Stimulated activated CD8-positive, alpha-beta memory T cell treated with anti-CD3 and anti-CD28 coated beads, Interleukin-2, amount 100 ng/mL, for 48 hours (primary cell): ENCODE measurements around the gene AKR1B1.

Source experiments
- DNase-seq, 2 donors: peaks; one replicate each; pipeline ENCODE4 v3.0.0-alpha.2; 2020; ENCODE audit warnings: low read depth in 2 of 2

Gene AKR1B1

DNA sequence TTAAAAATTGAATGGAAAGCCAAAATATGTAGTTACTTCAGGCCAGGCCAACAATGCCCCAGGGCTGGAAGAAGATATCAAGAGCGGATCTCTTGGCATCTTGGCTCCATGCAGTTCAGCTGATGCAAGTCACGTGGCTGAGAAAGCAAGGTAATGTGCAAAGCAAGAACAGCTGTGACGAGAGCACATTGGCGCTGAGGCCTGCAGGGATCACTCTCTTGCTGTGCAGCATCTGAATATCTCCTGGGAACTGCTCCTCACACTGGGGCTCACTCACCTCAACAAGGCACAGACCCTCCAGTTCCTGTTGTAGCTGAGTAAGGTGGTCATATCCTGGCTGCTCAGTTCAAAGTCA is 14.0 kb downstream of the AKR1B1 start:
- DNase-seq, result no peak

DNA sequence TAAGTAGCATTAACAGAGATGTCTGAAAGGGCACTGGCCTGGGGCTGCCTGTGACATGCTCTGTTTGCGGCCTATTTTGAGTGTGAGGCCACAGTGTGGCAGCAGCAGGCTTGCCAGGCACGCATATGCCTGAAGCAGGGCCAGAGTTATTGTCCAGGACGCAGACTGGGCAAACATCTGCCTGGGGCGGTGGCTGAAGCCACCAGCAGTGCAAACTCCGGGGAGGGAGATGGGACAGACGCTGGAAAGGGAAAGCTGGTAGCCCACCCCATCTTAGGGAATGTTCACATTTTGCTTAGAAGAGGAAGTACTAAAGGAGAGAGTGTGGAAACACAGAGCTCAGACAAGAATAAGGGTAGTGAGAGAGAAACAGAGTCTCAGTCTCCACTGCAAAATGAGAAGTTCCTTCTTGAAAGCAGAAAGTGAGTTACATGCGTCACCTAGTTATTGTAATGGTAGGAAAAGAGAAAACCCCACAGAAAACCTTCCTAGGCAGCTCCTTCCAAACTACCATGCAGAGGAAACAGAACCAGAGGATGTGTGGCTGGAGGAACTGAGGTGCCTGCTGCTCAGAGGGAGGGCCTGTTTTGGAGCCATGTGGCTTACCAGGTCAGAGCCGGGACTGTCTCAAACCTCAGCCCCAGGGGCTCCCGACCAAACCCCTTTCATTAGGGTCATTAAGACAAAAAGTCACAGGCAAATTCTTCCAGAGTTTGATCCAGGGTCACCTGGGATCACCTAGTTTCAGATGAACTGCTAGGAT is 14.5 kb downstream of the AKR1B1 start:
- DNase-seq, result no peak

DNA sequence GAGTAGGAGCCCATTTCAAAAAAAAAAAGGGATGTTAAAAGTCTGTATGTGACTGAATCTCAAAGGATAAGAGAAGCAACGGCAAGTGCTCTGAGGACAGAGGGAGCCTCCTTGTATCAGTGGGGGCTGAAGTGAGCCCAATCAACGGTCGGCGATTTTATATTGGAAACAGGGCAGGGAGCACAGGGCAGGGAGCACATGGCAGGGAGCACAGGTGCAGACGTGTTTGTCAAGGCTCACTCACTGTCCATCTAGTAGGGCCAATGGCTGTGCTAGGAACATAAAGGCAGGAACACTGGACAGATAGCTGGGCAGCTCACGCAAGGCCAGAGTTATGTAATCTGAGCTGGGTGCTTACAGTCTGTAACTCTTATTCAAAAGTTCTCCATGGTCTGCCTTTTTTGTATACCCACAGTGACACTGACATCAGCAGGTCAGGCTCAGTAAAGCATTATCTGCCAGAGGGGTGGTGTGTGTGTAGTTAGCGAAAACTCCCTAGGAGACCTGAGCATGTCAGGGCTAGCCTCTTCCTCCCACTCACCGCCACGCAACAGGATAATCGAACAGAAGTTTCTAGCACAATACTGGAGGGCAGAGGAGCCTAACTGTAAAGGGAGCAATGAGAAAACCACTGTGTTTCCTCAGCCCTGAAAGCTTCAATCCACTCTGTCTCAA is 15.4 kb downstream of the AKR1B1 start:
- no peak for DNase-seq

DNA sequence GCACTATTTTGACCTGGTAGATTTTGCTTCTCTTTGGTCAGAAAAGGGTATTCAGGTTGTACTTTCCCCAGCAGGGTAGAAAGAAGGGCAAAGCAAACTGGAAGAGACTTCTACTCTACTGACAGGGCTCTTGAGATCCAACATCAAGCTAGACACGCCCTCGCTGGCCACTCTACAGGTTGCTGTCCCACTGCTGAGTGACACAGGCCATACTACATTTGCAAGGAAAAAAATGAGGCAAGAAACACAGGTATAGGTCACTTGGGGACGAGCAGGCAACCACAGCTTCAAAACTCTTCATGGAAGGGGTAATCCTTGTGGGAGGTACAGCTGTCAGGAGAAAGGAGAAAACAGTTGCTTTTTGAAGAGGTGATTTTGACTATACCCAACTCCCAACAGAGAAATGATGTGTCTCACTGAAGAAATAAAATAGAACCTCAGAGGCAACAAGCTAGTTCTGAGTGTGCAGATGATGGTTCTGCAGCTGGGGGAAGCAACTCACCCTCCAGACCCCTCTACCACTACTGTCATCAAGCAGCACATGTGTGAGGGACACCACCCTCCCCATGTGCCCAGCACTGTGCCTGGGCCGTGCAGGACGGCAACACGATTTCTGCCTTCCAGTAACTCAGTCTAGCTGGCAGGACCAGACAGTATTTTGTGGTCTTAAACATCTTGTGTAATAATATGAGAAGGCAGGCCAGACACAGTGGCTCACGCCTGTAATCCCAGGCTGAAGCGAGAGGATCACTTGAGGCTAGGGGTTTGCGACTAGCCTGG is 16.3 kb downstream of the AKR1B1 start:
- no peak for DNase-seq

DNA sequence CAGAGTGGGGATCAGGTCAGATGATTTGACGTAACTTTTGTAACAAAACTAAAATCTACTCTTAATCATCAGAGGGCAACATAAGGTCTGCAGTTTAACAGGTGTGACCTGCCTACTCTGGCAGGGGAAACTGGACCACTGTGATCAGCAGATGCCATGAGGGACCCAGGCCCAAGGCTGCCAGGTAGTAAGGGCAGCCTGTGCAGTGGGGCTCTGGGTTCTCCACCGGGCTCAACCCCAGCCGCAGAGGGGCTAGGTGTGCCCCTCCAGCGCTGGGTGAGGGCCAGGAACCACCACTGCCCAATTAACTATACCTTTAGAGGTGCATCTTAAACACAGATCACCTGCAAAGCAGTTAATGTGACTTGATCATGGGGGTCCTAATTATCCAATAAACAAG is 17.6 kb downstream of the AKR1B1 start:
- no peak for DNase-seq

DNA sequence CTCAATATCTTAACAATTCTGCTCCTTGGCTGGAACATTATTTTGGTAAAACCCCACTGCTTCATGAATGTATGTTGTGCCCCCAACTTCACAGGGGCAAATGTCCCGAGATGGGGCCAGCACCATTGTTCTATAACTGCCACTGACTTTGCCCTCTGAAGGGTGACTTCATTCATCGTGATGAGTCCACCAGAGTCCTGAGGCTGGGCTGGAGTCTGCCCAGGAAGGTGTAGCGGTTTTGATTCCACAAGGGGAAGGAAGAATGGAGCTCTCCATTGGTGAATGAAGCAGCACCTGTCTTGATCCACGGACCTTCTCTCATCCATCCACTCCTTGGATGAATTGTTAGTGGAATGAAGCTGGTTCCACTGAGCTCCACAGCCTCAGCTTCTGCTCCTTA is 18.4 kb downstream of the AKR1B1 start:
- DNase-seq, result no peak

DNA sequence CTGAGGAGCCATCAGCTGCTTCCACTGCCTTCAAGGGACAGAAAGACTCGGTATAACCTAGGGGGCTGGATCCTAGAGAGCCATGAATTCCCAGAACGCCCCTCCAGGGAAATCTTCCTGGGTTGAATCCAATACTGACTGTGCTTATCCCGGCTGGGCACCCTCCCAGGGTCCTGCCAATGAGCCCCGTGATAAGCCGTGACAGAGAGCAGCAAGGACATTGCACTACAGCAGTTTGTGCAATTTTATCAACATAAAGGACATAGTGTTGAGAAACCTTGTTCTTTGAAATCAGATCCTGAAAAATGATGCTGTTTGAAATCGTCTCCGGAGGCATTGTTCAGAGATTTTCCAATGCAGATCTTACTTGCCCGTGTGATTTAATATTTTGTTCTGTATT is 18.8 kb downstream of the AKR1B1 start:
- no peak for DNase-seq

DNA sequence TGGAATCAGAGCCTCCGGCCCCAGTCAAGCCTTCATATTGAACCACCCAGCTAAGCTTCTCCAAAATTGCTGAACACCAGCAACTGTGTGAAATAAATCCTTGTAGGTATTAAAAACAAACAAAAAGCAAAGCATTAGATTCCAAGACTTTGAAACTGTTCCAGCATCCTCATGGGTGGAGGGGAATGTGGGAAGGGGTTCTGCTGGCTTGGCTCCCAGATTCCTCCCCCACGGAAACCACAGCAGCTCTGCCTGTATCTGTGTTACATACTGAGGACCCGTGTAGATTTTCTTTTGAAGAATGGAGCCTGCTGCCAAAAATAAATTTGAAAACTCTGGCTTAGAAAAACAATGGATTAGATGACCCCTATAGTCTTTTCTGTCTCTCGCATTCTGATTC is 20.0 kb downstream of the AKR1B1 start:
- no peak for DNase-seq

DNA sequence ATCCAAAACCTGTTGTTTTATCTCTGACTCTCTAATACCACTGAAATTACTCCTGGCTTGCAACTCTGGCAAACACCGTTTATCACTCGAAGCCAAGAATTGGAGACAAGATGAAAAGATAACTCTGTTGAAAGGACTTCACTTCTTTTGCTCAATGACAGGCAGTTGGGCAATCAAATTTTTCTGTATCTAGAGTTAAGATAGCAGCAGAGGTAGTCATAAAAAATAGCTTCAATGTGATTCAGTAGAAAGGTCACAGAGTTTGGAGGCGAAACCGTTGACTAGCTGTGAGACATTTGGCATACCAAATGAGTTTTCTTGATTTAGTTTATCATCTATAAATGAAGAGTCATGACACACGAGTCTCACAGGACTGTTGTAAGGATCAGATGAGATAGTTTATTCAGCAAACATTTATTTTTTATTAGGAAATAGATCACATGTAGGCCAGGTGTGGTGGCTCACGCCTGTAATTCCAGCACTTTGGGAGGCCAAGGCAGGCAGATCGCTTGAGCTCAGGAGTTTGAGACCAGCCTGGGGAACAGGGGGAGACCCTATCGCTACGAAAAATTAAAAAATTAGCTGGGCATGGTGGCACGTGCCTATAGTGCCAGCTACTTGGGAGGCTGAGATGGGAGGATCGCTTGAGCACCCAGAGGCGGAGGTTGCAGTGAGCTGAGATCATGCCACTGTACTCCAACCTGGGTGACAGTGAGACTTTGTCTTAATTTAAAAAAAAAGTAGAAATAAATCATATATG is 23.6 kb downstream of the AKR1B1 start:
- DNase-seq, result no peak

DNA sequence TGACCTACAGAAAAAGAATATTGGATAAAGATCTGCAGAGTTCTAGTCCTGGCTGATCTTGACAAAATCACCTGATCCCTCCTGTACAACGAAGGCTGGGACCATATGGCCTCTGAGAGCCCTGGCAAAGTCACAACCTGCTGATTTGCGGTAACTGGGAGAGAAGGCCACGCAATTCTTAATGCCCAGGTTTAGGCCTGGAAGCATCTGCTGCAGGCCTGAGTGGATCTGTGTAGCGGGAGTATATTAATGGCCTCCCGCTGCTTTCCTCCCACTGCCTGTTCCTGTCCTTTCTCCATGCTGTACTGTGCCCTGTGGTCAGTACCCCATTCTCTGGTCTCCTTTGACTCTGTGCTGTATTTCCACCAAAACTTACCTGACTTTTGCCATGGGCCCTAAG is 24.2 kb downstream of the AKR1B1 start:
- DNase-seq, result no peak

DNA sequence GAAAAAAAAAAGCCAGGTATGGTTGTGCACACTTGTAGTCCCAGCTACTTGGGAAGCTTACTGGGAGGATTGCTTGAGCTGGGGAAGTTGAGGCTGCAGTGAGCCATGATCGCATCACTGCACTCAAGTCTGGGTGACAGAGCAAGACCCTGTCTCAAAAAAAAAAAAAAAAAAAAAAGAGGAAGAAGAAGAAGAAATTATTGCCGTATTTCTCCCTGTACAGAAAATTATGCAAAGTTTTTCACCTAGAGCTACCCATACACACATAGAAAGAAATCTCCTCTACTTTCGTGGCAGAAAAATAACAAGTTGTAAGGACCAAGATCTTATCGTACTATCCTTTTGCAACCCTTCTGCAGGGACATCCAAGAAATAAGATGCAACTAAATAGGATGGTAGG is 25.5 kb downstream of the AKR1B1 start:
- no peak for DNase-seq

DNA sequence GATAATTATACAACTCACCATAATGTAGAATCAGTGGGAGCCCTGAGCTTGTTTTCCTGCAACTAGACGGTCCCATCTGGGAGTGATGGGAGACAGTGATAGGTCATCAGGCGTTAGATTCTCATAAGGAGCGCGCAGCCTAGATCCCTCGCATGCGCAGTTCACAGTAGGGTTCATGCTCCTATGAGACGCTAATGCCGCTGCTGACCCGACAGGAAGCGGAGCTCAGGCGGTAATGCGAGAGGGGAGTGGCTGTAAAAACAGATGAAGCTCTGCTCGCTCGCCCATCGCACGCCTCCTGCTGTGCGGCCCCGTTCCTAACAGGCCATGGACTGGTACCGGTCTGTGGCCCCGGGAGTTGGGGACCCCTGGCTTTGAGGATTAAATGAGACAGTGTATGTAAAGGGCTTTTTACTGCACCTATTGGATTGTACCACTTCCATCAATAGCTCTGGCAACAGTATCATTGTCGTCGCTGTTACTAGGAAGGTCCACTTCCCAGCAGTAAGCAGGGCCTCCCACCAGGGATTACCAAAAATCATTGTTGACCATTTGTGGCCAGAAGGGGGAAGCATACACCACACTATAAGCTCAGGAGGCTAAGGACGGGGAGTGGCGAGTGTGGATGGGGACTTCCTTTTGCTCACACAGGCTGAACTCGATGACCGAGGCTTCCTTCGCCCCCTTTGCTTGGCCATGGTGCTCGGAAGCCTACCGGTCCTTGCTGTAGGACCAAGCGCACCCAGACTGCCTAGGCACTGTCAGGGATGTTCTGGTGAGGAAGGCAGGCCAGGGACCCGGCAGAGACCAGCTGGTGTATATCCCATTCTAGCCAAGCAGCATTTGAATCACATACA is 26.4 kb downstream of the AKR1B1 start:
- DNase-seq, result peak; percentile 55 to 66

DNA sequence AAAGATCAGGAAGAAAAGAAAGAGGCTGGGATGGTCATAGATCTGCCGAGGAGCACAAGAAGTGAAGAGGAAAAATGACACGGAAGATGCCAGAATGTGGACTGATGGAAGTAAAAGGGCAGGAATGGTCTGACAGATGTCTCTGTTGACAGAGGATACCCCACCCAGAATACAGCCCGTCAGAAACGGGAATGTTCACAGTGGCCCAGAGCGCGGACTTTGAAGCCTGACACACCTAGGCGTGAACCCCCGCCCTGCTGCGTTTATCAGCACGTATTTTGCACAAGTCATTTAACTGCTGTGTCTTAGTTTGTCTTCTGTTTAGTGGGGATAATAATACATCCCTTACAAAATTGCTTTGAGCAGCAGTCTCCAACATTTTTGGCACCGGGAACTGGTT is 27.1 kb downstream of the AKR1B1 start:
- no peak for DNase-seq

DNA sequence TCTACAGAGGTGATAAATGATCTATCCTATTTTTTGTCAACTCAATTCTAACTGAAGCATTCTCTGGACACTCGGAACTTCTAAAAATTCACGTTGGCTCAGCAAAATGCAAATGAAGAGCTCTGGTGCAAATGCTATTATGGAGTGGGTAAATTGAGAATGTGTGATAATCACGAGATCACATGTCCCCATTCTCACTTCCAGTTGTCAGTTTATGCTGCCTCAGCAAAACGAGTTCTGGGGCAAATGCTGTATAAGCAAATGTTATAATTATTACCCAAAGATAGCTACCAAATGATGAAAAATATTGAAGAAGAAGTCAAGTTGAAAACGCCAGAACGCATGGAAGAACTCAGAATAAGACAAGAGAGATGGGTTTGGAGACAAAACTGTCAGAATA is 29.4 kb downstream of the AKR1B1 start:
- DNase-seq, result no peak

DNA sequence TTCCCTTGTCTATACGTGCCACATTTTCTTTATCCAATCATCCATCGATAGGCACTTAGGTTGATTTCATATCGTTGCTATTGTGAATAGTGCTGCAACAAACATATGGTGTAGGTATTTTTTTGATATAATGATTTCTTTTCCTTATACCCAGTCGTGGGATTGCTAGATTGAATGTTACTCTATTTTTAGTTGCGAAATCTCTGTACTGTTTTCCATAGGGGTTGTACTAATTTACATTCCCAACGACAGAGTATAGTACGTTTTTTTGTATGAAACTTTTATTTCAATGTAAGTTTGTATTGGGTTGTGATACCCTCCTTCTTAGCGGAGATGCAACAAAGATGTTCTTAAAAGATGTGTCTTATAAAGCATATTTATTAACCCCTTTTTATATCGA is 30.0 kb downstream of the AKR1B1 start:
- no peak for DNase-seq

DNA sequence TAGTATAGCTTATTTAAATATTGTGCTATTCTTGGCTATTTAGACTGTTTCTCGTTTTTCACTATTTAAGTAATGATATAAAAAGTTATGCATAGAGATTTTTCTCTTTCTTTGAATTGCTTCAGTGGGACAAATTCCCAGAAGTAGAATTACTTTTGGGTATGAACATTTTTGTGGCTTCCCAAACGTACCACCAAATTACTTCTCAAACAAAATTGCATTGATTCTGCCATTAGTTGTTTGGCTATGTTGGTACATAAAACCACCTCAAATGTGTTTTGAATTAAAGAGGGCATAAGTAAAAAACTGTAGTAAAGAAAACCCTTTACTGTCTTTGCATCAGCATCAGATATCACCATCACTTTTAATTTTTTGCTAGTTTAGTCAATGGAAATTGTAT is 31.0 kb downstream of the AKR1B1 start:
- DNase-seq, result no peak

DNA sequence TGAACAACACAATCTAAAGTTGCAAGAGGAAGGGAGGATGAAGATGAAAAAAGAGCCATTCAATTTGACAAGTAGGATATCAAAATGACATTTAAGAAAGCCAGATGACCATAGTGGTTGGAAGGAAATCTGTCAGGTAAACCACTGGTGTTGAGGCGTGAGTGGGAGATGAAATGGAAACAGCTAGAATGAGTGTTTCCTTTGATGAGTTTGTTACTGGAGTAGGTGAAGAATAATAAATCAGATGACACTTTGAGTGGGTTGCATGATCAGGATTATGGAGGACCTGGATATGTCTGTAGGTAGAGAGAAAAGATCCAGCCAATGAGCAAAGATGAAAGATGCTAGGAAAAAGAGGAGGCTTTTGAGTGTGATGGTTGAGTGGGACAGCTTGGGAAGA is 33.1 kb downstream of the AKR1B1 start:
- no peak for DNase-seq

DNA sequence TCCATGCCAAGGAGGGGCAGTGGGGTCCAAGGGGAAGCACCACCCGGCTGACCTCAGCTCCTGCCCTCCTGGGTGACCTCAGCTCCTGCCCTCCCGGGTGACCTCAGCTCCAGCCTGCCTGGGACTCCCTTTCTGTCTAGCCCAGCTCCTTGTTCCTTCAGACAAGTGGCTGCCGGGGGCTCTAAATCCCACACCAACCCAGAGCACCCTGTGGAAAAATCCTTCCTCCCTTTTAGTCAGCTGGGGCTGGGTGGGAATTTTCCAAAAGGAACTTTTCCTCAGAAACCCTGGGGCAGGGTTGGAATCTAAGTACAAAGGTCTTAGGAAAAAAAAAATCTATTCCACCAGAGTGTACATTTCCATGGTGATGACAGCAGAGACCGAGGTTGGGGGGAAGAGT is 36.3 kb downstream of the AKR1B1 start:
- no peak for DNase-seq

DNA sequence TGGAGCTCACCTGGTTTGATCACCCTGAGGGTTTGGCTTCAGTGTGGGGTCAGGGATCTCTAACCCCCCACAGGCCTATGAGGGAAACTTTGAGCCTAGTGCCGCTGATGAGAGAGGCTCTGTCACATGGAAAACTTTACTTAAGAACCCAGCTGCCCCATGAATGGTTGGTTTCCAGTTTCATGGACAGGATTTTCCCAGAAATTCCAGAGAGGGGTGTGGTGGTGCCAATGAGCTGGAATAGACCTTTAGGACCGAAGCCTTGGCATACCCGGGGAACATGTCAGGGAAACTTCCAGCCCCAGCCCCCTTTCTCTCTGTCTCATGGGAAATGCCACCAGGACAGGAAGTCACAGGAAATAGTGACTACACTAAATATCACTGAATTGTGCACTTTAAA is 36.9 kb downstream of the AKR1B1 start:
- no peak for DNase-seq

DNA sequence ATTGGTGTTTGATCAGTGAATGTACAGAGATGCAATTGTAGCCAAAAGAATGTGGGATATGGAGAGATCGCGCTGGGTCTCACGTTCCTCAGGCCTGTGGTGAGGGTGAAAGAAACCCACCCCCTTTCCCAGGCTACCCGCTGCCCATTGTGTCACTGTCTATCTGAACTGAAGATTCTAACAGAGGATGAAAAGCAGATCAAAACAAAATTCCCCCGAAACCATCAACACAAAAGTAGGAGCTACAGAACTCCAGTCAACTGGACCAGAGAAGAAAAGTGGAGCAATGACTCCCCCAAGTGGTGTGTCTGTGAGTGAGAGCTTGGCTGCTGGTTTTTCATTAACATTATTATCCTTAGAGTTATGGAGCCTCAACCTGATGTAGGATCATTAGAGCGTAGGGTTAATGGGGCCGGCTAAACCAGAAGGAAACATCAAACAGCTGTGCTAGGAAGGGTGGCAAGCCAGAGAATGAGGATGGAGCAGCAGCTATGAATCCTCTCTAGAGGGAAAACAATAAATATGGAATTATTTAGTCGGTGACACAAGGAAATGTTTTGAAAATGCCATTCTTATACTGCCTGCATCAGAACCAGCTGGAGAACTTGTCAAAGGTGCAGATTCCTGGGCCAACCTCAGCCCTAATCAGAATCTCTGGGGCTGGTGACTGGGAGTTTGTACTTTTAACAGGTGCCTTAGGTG is 38.3 kb downstream of the AKR1B1 start:
- no peak for DNase-seq

DNA sequence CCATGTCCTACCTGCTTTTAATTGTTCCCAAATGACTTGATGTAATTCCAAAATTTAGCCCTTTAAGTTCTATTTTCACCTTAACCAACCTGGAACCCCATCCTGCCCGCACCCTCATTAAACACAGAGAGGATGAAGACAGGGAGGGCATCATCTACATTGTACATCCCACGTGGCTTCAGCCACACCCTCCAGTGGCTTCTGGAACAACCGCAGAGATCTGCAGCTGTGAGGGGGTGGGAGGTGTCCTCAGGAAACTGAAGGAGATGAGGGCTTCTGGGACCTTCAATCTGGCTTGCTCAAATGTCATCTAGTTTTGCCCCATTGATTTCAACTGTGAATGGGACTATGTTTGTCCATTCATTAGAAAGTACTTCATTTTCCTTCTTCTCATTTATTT is 39.0 kb downstream of the AKR1B1 start:
- DNase-seq, result no peak
